Embryonic facial prominence (tissue), 1 donor: ENCODE data around the gene TADA3.

Experiments
- DNase-seq: peaks from one replicate; pipeline ENCODE4 v3.0.0-alpha.2; 2016; ENCODE audit errors: extremely low spot score

TADA3 gene, protein sequence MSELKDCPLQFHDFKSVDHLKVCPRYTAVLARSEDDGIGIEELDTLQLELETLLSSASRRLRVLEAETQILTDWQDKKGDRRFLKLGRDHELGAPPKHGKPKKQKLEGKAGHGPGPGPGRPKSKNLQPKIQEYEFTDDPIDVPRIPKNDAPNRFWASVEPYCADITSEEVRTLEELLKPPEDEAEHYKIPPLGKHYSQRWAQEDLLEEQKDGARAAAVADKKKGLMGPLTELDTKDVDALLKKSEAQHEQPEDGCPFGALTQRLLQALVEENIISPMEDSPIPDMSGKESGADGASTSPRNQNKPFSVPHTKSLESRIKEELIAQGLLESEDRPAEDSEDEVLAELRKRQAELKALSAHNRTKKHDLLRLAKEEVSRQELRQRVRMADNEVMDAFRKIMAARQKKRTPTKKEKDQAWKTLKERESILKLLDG

DNA sequence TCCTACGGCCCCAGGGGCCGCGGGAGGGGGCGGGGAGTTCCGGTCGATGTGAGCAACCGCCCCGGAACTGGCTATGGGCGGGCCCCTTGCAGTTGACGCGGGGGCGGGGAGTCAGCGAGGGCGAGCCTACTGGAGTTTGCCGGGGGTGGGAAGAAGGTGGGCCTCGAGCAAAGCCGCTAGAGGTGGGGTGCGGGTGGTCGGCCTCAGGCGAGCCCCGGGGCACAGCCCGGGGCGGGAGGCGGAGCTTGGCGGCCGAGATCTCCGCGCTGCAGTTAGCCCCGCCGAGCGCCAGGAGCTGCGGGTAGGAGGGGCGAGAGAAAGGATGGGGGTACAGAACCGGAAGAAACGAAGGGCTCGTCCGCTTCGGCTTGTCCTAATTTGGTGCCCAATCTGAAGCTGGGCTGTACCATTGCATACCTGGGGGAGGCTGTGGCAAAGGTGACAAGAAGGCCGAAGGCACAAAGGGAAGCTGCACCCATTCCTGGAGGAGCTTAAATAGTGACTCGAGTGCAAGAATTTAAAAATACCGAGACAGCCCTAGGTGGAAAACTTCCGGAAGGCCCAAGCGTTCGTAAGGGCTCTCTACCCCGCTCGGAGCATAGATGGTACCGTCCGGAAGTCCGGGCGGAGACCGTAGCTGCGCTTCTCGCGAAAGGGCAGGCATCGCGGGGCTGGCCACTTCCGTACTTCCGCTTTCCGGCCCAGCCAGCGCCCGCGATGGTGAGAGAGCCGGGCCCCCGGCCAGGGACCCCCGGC lies at the start of gene TADA3, which contains the start of gene ARPC4:
TADA3 (minus strand) TSS at position 69 of the 756 bp plus-strand sequence. CDS start 1,007 bp downstream, outside the sequence.
ARPC4 (plus strand) TSS at position 678 of the 756 bp plus-strand sequence; CDS start at position 718, 40 bp downstream.
- peak; percentile 96 for DNase-seq

GRCh38 chr3:9841015-9841414 lies 48.7 kb upstream of the TADA3 start:
- DNase-seq, result no peak

GRCh38 chr3:9838856-9839255 lies 46.6 kb upstream of the TADA3 start:
- DNase-seq, result no peak

GRCh38 chr3:9837701-9838582 lies 45.7 kb upstream of the TADA3 start:
- DNase-seq, result no peak

- no peak for DNase-seq
These were observed 42.5 kb upstream of the TADA3 start for GRCh38 chr3:9834520-9835380.

DNA sequence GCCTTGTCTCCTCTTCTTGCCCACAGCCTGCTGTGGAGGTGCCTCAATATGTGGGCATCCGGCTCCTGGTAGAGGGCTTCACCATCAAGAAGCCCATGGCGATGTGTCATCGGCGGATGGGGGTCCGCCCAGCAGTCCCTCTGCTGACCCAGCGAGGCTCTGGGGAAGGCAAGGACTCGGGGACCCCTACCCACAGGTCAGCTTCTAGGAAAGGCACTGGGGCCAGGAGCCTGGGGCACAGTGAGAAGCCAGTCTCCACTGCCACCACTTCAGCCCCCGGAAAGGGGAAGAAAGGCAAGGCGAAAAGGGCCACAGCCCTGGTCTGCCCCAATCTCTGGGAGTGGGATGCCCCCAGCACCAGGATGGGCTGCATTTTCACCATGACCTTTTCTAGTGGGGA lies 40.8 kb upstream of the TADA3 start:
- DNase-seq, result no peak

- DNase-seq, result no peak
These were observed 39.0 kb upstream of the TADA3 start for GRCh38 chr3:9831253-9831652.

GRCh38 chr3:9828801-9829755 lies 36.8 kb upstream of the TADA3 start:
- DNase-seq, result no peak

DNA sequence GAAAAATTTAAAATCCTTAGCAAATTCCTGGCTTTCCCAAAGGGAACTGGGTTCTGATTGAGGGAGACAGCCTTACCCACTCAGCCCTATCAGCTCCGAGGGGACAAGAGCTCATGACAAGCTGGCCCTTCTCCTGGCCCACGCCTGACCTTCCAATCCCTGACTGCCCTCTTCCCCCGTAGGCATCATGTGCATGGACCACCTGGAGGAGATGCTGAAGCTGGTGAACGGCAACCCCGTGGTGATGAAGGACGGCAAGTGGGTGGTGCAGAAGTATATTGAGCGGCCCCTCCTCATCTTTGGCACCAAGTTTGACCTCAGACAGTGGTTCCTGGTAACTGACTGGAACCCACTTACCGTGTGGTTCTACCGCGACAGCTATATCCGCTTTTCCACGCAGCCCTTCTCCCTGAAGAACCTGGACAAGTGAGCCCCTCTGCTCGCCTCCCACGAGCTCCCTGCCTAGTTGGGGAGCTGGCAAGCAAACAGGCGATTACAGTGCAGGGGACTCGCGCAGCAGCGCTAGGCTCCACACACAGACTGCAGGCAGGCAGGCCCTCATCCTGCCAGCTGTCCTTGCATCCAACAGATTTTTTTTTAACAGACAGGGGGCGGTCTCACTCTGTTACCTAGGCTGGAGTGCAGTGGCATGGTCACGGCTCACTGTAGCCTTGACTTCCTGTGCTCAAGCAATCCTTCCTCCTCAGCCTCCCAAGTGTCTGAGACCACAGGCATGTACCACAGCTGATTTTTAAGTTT lies 34.7 kb upstream of the TADA3 start:
- no peak for DNase-seq

GRCh38 chr3:9825451-9826040 lies 33.3 kb upstream of the TADA3 start:
- no peak for DNase-seq

- no peak for DNase-seq
These were observed 28.7 kb upstream of the TADA3 start for GRCh38 chr3:9820946-9821345.

- no peak for DNase-seq
These were observed 28.3 kb upstream of the TADA3 start for GRCh38 chr3:9820543-9820942.

DNA sequence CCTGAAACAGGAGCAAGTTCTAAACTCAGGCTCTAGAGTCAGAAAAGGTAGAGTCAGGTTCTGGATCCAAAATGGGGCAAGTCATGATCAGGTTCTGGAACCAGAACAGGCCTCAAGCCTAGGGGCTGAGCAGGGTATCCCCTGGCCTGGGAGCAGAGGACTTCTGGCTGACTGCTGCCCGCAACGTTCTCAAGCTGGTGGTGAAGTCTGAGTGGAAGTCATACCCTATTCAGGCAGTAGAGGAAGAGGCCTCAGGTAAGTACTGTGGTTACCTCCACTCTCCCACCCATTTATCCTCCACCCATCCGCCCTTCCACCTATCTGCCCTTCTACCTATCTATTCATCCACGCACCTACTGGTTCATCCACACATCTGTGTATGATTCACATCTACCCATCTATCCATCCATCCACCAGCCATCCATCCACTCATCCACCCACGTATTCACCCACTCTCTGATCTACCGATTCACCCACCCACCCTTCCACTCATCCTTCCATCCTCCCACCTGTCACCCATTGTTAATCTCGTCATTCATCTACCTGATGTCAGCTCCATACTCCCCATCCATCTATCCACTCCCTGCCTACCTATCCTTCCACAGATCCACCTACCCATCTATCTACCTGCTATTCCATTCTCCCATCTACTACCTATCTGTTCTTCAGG lies 26.5 kb upstream of the TADA3 start:
- DNase-seq, result no peak

DNA sequence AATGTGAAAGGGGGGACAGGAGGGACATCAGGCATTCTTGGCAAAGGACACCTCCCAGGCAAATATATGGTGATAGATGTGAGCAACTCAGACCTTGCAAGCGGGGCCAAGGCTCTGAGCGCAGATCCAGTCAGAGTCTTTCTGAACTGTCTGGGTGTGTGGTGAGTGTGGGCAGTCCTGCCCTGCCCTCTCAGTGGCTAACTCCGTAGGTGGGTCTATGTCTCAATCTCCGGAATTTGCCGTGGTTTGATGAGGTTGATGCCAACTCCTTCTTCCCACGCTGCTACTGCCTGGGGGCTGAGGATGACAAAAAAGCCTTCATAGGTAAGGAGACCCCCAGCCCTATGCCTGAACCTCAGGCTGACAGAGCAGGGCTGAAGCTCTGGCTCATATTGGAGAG lies 25.2 kb upstream of the TADA3 start:
- DNase-seq, result no peak

DNA sequence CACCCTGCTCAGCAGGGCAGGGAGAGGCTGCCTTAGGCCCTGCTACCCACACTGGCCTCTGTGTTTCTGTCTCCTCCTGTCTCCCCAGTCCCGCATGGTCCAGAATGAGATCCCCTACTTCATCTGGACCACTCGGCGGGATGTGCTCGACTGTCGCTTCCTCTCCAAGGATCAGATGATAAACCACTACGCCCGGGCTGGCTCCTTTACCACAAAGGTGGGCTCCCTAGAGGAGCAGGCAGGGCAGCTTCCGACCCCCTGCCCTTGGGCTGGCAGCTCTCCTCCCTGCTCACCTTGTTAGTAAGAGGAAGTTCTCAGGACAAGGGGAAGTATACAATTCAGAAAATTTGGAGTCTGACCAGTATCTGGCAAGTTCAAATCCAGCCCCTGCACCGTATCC lies 23.7 kb upstream of the TADA3 start:
- no peak for DNase-seq

- no peak for DNase-seq
These were observed 20.7 kb upstream of the TADA3 start for GRCh38 chr3:9812870-9813483.

- DNase-seq, result no peak
These were observed 18.6 kb upstream of the TADA3 start for GRCh38 chr3:9810846-9811245.

DNA sequence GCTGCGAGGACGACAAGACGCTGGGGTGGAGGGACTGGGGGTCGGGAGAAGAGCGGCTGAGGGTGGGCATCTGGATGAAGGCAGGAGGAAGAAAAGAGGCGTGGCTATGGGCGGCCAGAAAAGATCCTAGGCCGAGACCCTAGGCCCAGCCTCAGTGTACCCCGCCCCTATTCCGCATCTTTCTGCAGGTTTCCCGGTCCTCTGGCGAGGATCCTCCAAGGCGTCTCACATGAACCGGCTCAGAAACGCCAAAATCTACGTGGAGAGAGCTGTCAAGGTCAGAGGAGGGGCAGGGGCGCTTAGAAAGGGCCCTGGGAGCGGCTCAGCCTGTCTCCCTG lies 18.1 kb upstream of the TADA3 start:
- DNase-seq, result no peak
